ENCODE data around the gene SLC7A4. TPM values are rescaled to one million over a fixed set of nuclear protein-coding genes. Genes with fewer than 3 reads are reported as not detected.
"Not testable (repeated sequence)": the region's sequence is repeated elsewhere in the genome, so short reads cannot be mapped to it uniquely, and the experiment has no call there.

SLC7A4 gene
- total RNA-seq, 1 donor from 2014 or later, result 0.07 TPM

DNA sequence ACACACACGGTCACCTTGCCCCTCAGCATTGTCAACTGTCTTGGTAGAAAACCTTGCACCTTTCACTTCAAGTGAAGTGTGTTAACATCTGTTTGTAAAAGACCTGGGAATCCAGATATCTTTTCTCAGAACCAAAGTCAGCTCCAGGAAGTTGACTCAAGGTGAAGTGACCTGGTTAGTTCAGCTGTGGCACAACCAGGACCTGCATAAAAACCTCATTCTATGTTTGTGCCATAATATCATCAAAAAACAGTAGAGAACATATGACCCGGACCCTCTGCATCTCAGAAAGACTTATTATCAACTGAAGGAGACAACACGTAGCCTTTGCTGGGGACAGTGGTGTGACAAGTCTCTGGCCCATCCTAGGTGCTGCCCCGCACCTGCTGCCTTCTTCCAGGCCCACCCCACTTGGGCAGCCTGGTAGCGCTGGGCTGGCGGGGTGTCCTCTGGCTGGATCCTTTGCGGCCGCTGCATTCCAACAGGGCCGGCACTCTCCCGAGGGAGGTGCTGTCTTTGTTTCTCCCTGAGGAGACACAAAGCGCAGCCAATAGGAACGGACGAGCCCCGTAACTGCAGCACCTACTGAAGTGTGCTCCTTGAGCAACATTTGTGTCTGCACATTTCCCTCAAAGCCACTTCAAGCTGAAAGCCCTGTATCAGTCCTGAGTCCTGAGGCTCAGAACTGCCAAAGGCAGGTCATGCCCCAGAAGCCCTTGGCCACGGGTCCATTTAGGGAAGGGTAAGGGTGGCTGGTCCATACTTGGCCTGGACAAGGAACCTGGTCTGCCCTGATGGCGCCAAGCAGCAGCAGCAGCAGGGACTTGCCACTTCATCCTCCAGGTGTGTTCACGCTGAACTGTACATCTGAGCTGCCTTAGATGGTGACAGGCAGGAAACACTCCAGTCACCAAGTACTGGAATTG is 38.6 kb upstream of the SLC7A4 start:
- Mint-ChIP-seq H3K4me3 (ENCODE audit: low read depth) (no peak overlapping the region), H3K27me3 (ENCODE audit: low read depth) (no peaks in the 10 kb centered on the region), H3K27ac (no peak overlapping the region), H3K36me3 (ENCODE audit: low read depth) (no peaks in the 10 kb centered on the region), H3K9me3 (no peaks in the 10 kb centered on the region), H3K4me1 (ENCODE audit: low read depth) (peaks cover 4% of the 10 kb centered on the region)
- intact Hi-C loops (cut with micrococcal nuclease), result no loop called here
- no peak for DNase-seq (ENCODE audit: low spot score)

DNA sequence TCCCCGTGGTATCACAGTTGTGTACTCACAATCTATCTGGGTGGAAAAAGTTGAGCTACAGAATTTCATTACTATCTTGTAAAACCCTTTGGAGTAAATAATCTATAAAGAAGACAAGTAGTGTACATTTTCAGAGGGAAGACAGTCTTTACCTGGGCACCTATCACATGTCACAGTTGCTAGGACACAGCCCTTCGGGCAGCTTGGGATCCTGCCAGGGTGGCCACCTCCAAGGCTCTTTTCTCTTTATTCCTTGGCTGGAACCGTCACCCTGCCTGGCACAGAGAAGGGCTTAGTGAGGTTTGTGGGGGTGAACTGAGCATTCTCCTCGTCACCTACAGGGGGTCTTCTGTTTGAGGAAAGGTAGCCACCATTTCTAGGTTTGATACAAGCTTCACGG is 37.0 kb upstream of the SLC7A4 start:
- no peak overlapping the region for H3K4me3 Mint-ChIP-seq (ENCODE audit: low read depth)
- intact Hi-C loops (cut with micrococcal nuclease), result no loop called here

DNA sequence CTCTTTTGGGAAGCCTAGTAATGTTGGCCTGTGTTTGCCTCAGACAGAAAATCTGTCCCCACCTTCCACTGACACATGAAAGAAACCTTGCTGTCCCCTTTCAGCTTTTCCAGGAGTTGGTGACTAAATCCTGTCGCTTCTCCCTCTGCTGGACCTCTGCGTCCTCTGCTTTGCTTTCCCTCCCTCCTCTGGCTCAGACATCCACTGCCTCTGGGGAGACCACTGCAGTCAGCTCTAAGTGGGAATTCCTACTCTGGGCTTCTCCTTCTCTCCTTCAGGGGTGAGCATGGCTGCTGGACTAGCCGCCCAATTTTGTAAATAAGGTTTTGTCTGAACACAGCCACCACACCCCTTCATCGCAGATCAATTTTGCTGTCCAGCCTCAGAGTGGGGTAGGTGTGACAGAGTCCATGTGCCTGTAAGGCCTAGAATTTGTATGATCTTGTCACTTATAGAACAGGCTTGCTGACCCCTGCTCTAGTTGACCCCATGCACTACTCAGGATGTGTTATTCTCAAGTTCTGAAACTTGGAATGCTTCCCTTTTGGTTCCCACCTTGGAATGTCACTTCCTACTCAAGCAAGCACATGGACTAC is 36.4 kb upstream of the SLC7A4 start:
- H3K27me3 Mint-ChIP-seq (ENCODE audit: low read depth), result no peaks in the 10 kb centered on the region
- intact Hi-C loops (cut with micrococcal nuclease), result no loop called here
- H3K27ac Mint-ChIP-seq, result no peak overlapping the region
- no peak overlapping the region for H3K4me3 Mint-ChIP-seq (ENCODE audit: low read depth)
- no peaks in the 10 kb centered on the region for H3K36me3 Mint-ChIP-seq (ENCODE audit: low read depth)
- H3K4me1 Mint-ChIP-seq (ENCODE audit: low read depth), result peaks cover 4% of the 10 kb centered on the region
- H3K9me3 Mint-ChIP-seq, result no peaks in the 10 kb centered on the region
- no peak for DNase-seq (ENCODE audit: low spot score)

More for the DNA sequence above, 37.0 kb upstream of the SLC7A4 start:
- no peaks in the 10 kb centered on the region for H3K9me3 Mint-ChIP-seq
- peaks cover 4% of the 10 kb centered on the region for H3K4me1 Mint-ChIP-seq (ENCODE audit: low read depth)
- no peak for DNase-seq (ENCODE audit: low spot score)
- H3K27me3 Mint-ChIP-seq (ENCODE audit: low read depth), result no peaks in the 10 kb centered on the region
- no peaks in the 10 kb centered on the region for H3K36me3 Mint-ChIP-seq (ENCODE audit: low read depth)
- no peak overlapping the region for H3K27ac Mint-ChIP-seq

DNA sequence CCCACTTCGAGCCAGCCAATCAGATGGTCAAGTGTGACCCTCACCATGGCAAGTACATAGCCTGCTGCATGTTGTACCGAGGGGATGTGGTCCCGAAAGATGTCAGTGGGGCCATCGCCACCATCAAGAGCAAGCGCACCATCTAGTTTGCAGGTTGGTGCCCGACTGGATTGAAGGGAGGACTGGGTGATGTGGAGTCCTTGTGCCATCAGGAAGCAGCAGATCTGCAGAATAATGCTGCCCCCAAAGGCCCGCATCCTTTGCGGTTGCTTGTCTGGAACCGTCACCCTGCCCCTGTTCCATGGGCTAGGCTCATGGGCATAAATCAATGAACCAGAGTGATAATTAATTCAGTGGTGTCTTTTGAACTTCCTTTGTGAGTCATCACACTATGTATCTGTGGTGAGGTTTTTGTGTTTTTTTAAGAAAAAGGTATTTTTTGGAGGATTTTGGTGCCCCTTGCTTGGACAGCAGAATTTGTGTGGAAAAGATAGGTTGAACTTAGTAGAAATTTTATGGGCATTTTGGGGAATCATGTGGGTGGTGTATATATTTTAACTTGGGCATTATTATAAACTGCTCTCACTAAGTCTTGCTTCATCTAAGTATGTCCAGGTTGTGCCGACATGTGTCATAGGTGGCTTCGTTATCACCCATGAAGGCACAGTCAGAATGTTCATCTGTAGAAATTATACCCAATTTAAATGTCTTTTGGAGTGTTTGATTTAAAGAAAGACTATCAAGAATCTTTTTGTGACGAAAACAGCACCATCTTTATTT is 35.7 kb upstream of the SLC7A4 start:
- no peak for DNase-seq (ENCODE audit: low spot score)

DNA sequence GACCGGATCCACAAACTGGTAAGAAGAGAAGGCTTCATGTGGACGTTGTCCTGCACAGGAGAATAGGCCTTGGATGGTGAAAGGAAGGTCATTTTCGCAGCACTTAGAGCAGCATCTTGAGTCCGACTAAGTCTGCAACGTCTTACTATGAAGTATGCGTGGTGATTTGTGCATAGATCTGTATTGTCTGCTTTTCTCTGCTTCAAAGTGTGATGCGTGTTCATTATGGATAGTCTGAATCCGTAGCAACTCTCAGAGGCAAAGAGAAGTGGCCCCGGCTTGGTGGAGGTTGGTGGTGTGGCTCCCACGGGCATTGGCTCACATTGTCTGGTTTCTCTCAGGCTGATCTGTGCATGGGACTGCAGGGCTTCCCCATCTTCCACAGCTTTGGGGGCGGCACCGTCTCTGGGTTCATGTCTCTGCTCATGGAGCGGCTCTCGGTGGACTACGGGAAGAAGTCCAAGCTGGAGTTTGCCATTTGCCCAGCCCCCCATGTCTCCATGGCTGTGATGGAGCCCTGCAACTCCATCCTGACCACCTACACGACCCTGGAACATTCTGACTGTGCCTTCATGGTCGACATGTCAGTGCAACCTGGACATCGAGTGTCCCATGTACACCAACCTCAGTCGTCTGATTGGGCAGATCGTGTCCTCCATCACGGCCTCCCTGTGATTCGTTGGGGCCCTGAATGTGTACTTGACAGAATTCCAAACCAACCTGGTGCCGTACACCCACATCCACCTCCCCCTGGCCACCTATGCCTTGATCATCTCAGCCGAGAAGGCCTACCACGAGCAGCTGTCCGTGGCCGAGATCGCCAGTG is 34.9 kb upstream of the SLC7A4 start:
- no peaks in the 10 kb centered on the region for H3K36me3 Mint-ChIP-seq (ENCODE audit: low read depth)
- intact Hi-C loops (cut with micrococcal nuclease), result no loop called here
- no peaks in the 10 kb centered on the region for H3K27me3 Mint-ChIP-seq (ENCODE audit: low read depth)
- no peak overlapping the region for H3K27ac Mint-ChIP-seq
- DNase-seq (ENCODE audit: low spot score), result no peak
- no peak overlapping the region for H3K4me3 Mint-ChIP-seq (ENCODE audit: low read depth)
- no peaks in the 10 kb centered on the region for H3K9me3 Mint-ChIP-seq
- H3K4me1 Mint-ChIP-seq (ENCODE audit: low read depth), result peaks cover 4% of the 10 kb centered on the region

More for the DNA sequence above, 35.7 kb upstream of the SLC7A4 start:
- Mint-ChIP-seq H3K27me3 (ENCODE audit: low read depth) (no peaks in the 10 kb centered on the region), H3K9me3 (no peaks in the 10 kb centered on the region), H3K4me1 (ENCODE audit: low read depth) (peaks cover 4% of the 10 kb centered on the region), H3K36me3 (ENCODE audit: low read depth) (no peaks in the 10 kb centered on the region), H3K4me3 (ENCODE audit: low read depth) (no peak overlapping the region), H3K27ac (no peak overlapping the region)
- intact Hi-C loops (cut with micrococcal nuclease), result no loop called here

DNA sequence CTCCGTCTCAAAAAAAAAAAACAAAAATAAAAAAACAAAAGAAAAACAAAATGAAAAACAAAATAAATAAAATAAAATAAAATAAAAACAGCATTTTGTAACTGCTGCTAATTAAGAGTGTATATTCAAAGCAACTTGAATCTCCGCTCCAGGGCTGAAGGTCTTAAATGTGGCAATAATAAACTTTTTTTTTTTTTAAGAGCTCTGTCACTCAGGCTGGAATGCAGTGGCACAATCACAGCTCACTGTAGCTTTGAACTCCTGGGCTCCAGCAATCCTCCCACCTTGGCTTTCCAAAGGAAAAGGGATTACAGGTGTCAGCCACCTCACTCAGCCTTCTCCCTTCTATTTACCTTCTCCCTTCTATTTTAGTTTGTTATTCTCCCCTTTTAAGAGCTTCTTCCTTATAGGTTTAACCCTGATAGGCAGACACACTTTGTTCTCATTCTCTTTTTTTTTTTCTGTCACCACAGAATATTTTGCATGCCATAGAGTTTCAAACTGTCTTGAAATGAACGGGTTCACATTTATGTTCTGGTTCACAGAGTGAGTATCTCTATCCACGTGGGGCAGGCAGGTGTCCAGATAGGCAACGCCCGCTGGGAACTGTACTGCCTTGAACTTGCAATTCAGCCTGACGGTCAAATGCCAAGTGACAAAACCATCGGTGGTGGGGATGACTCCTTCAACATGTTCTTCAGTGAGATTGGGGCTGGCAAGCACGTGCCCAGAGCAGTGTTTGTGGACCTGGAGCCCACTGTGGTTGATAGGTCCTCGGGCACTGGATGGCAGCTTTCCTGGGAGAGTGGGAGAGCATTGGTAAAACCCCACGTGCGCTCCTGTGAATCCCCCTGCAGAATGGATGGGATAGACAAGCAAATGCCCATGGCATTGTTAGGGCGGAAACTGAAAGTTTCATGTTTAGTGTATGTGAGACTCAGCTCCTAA is 32.8 kb upstream of the SLC7A4 start:
- Mint-ChIP-seq H3K27ac (no peak overlapping the region), H3K4me3 (ENCODE audit: low read depth) (no peak overlapping the region), H3K4me1 (ENCODE audit: low read depth) (peaks cover 4% of the 10 kb centered on the region), H3K36me3 (ENCODE audit: low read depth) (no peaks in the 10 kb centered on the region), H3K9me3 (no peaks in the 10 kb centered on the region), H3K27me3 (ENCODE audit: low read depth) (no peaks in the 10 kb centered on the region)
- intact Hi-C loops (cut with micrococcal nuclease), result no loop called here
- no peak for DNase-seq (ENCODE audit: low spot score)

DNA sequence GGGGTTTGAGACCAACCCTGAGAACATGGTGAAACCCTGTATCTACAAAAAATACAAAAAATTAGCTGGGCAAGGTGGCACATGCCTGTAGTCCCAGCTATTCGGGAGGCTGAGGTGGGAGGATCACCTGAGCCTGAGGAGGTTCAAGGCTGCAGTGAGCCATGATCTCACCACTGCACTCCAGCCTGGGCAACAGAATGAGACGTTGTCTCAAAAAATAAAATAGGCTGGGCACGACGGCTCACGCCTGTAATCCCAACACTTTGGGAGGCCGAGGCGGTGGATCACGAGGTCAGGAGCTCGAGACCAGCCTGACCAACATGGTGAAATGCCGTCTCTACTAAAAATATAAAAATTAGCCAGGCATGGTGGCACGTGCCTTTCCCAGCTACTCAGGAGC is 32.1 kb upstream of the SLC7A4 start:
- intact Hi-C loops (cut with micrococcal nuclease); H3K4me1 Mint-ChIP-seq (ENCODE audit: low read depth); H3K27ac Mint-ChIP-seq; H3K4me3 Mint-ChIP-seq (ENCODE audit: low read depth); H3K36me3 Mint-ChIP-seq (ENCODE audit: low read depth); H3K9me3 Mint-ChIP-seq; DNase-seq (ENCODE audit: low spot score); H3K27me3 Mint-ChIP-seq (ENCODE audit: low read depth): not testable (repeated sequence)

DNA sequence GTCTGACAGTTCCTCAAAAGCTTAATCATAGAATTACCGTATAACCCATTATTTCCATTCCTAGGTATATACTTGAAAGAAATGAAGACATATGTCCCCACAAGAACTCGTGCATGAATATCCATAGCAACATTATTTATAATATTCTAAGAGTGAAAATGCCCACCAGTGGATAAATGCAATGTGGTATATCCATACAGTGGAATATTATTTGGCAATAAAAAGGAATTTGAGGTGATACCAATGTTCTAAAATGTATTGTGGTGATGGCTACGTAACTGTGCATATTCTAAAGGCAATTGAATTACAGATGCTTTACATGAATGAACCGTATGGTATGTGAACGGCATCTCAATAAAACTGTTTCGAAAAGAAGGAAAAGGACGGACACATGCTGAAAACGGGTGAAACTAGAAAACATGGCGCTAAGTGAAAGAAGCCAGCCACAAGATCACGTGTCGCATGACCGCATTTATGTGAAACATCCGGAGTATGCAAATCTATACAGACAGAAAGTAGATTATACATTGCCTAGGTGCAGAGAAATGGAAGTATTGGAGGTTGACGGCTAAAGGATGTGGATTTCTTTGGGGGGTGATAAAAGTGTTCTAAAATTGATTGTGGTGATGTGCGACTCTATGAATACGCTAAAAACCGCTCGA is 29.4 kb upstream of the SLC7A4 start:
- H3K9me3 Mint-ChIP-seq; H3K27me3 Mint-ChIP-seq (ENCODE audit: low read depth); DNase-seq (ENCODE audit: low spot score); H3K4me1 Mint-ChIP-seq (ENCODE audit: low read depth); H3K36me3 Mint-ChIP-seq (ENCODE audit: low read depth); H3K27ac Mint-ChIP-seq; H3K4me3 Mint-ChIP-seq (ENCODE audit: low read depth); intact Hi-C loops (cut with micrococcal nuclease): not testable (repeated sequence)

DNA sequence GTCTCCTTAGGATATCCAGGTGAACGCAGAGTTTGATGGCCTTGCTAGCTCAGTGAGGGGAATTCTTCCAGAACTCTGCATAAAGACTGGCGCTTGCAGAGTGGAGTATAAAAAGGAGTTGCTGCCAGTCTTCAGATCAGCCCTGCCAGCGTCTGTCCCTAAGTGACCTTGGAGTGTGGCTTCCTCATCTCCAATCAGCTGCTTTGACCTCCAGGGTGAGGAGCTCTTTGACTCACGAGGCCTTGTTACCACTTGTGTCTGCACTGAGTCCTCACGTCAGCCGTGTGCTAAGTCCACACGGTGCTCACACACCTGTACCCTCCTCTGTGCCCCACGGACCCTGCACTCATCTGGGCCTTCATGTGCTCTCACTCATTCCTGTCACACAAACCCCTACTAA is 28.0 kb upstream of the SLC7A4 start:
- H3K27ac Mint-ChIP-seq; H3K36me3 Mint-ChIP-seq (ENCODE audit: low read depth); DNase-seq (ENCODE audit: low spot score); H3K9me3 Mint-ChIP-seq; H3K27me3 Mint-ChIP-seq (ENCODE audit: low read depth); H3K4me3 Mint-ChIP-seq (ENCODE audit: low read depth); intact Hi-C loops (cut with micrococcal nuclease): not testable (repeated sequence)
- peaks cover 10% of the 10 kb centered on the region for H3K4me1 Mint-ChIP-seq (ENCODE audit: low read depth)

DNA sequence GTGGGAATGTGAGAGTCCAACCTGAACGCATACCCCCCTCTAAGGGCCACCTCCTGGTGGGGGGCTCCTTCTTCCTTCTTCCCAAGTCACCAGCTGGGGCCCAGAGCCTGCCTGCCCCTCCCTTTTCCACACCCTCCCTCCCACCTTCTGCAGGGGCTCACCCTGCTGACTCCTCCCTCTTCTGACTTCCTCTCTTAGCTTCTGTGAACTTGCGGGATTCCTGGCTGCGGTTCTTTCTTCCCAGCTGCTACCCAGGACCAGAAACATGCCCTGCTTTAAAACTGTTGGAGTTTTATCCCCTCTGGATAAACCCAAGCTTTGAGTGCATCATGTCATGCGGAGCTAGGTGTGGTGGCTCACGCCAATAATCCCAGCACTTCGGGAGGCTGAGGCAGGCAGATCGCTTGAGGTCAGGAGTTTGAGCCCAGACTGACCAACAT is 23.5 kb upstream of the SLC7A4 start:
- Mint-ChIP-seq H3K27ac (no peak overlapping the region), H3K4me3 (ENCODE audit: low read depth) (no peak overlapping the region), H3K27me3 (ENCODE audit: low read depth) (peaks cover 8% of the 10 kb centered on the region), H3K36me3 (ENCODE audit: low read depth) (no peaks in the 10 kb centered on the region), H3K4me1 (ENCODE audit: low read depth) (peaks cover 10% of the 10 kb centered on the region), H3K9me3 (no peaks in the 10 kb centered on the region)
- no peak for DNase-seq (ENCODE audit: low spot score)
- intact Hi-C loops (cut with micrococcal nuclease), result no loop called here

DNA sequence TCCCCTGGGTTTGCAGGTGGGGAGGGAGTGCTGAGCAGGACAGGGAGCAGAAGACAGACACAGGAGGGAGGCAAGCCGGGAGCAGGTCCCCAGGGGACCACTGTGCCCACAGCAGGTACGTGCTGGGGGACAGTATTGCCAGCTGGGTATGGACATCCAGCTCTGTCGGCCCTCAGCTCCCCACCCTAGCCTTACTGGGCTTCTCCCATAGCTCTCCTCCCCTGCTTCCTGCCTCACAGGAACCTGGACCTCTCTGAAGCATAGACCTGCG is 23.1 kb upstream of the SLC7A4 start:
- no peak for DNase-seq (ENCODE audit: low spot score)
- intact Hi-C loops (cut with micrococcal nuclease), result no loop called here
- H3K36me3 Mint-ChIP-seq (ENCODE audit: low read depth), result no peaks in the 10 kb centered on the region
- peaks cover 10% of the 10 kb centered on the region for H3K4me1 Mint-ChIP-seq (ENCODE audit: low read depth)
- peaks cover 8% of the 10 kb centered on the region for H3K27me3 Mint-ChIP-seq (ENCODE audit: low read depth)
- no peak overlapping the region for H3K4me3 Mint-ChIP-seq (ENCODE audit: low read depth)
- no peaks in the 10 kb centered on the region for H3K9me3 Mint-ChIP-seq
- no peak overlapping the region for H3K27ac Mint-ChIP-seq

Data from activated T-helper 2 cell treated with anti-CD3 and anti-CD28 coated beads, Interferon-gamma antibody, Interleukin-2, Interleukin-4, amounts not matched to agents 10 μg/mL and 5 μg/mL and 100 μg/mL, durations not matched to agents 14 hours and 24 hours and 36 hours (primary cell).